HL-60 (cell line): ENCODE results near the gene CENPV.

ENCODE experiments used
- SPI1 ChIP-seq: IDR thresholded peaks from 2 replicates; pipeline ENCODE4 v1.6.1; 2012; ENCODE audit warnings: low read depth, mild to moderate bottlenecking, borderline replicate concordance
- TF ChIP-seq, protein P1 (sequence below): IDR thresholded peaks from one replicate; pipeline ENCODE4 v1.5.1; 2011; ENCODE audit warnings: low read length, control low read depth, inconsistent platforms; ENCODE audit not compliant: insufficient read depth

DNA sequence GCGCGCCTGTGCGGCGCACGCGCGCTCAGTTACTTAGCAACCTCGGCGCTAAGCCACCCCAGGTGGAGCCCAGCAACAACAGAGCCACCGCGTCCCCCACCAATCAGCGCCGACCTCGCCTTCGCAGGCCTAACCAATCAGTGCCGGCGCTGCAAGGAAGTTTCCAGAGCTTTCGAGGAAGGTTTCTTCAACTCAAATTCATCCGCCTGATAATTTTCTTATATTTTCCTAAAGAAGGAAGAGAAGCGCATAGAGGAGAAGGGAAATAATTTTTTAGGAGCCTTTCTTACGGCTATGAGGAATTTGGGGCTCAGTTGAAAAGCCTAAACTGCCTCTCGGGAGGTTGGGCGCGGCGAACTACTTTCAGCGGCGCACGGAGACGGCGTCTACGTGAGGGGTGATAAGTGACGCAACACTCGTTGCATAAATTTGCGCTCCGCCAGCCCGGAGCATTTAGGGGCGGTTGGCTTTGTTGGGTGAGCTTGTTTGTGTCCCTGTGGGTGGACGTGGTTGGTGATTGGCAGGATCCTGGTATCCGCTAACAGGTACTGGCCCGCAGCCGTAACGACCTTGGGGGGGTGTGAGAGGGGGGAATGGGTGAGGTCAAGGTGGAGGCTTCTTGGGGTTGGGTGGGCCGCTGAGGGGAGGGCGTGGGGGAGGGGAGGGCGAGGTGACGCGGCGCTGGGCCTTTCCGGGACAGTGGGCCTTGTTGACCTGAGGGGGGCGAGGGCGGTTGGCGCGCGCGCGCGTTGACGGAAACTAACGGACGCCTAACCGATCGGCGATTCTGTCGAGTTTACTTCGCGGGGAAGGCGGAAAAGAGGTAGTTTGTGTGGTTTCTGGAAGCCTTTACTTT lies 27.6 kb upstream of the CENPV start, which contains the start of gene UBB:
- no peak for TF ChIP-seq SPI1
- TF ChIP-seq, protein P1, sequence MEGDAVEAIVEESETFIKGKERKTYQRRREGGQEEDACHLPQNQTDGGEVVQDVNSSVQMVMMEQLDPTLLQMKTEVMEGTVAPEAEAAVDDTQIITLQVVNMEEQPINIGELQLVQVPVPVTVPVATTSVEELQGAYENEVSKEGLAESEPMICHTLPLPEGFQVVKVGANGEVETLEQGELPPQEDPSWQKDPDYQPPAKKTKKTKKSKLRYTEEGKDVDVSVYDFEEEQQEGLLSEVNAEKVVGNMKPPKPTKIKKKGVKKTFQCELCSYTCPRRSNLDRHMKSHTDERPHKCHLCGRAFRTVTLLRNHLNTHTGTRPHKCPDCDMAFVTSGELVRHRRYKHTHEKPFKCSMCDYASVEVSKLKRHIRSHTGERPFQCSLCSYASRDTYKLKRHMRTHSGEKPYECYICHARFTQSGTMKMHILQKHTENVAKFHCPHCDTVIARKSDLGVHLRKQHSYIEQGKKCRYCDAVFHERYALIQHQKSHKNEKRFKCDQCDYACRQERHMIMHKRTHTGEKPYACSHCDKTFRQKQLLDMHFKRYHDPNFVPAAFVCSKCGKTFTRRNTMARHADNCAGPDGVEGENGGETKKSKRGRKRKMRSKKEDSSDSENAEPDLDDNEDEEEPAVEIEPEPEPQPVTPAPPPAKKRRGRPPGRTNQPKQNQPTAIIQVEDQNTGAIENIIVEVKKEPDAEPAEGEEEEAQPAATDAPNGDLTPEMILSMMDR: no peak
